Caco-2 (cell line): ENCODE data around the gene SIK2. TPM values are rescaled to one million over a fixed set of nuclear protein-coding genes. Genes with fewer than 3 reads are reported as not detected.

Experiments used
- BruUV-seq: library from RNA; stranded (reverse); fragments of 400-500 nt; replicated peaks from 2 replicates; lab custom pipeline; 2021; lab: Mats Ljungman, UMichigan
- CTCF ChIA-PET: fragments of 300-600 bp; sonication (Branson Sonifier 250); formaldehyde crosslinking; loops from one replicate; lab custom pipeline; 2022; ENCODE audit warnings: antibody characterized with exemption; lab: Charles Lee
- POLR2A ChIA-PET: fragments of 300-600 bp; sonication (Branson Sonifier 250); formaldehyde crosslinking; loops from one replicate; lab custom pipeline; 2022; ENCODE audit warnings: antibody characterized with exemption; lab: Charles Lee
- DNase-seq, 2 experiments: peaks; one replicate each; pipeline versions ENCODE4 v3.0.0 to v3.0.0-alpha.2; 2020 to 2022
- H3K27me3 ChIP-seq: replicated peaks from 2 replicates; pipeline ENCODE4 v1.6.0; 2011; ENCODE audit warnings: low read length; ENCODE audit not compliant: control insufficient read depth, insufficient read depth
- H3K36me3 ChIP-seq: 2 replicates; pipeline ENCODE4 v1.5.1; 2011; ENCODE audit warnings: low read length; ENCODE audit not compliant: control insufficient read depth, insufficient read depth
- H3K4me1 ChIP-seq: fragments of 250-450 bp; sonication (Bioruptor Pico); 2 replicates; pipeline ENCODE4 v1.5.1; 2020; ENCODE audit warnings: mild to moderate bottlenecking
- H3K4me3 ChIP-seq: 2 replicates; pipeline ENCODE4 v1.5.1; 2011; ENCODE audit warnings: low read depth, mild to moderate bottlenecking, control low read depth, low read length
- H3K9me3 ChIP-seq: fragments of 250-450 bp; sonication (Bioruptor Pico); 2 replicates; pipeline ENCODE4 v1.5.1; 2020; ENCODE audit warnings: mild to moderate bottlenecking, moderate library complexity
- H3K27ac Mint-ChIP-seq: one replicate; pipeline ENCODE4 v1.8.0; 2022; ENCODE audit warnings: mixed read lengths; ENCODE audit not compliant: unreplicated experiment
- H3K27me3 Mint-ChIP-seq: one replicate; pipeline ENCODE4 v1.8.0; 2022; ENCODE audit warnings: mixed read lengths; ENCODE audit not compliant: insufficient read depth, unreplicated experiment
- H3K36me3 Mint-ChIP-seq: one replicate; pipeline ENCODE4 v1.8.0; 2022; ENCODE audit warnings: mild to moderate bottlenecking, mixed read lengths; ENCODE audit not compliant: insufficient read depth, unreplicated experiment
- H3K4me1 Mint-ChIP-seq: one replicate; pipeline ENCODE4 v1.8.0; 2022; ENCODE audit warnings: low read depth, mixed read lengths; ENCODE audit not compliant: unreplicated experiment
- H3K4me3 Mint-ChIP-seq: one replicate; pipeline ENCODE4 v1.8.0; 2022; ENCODE audit warnings: mild to moderate bottlenecking, moderate library complexity, mixed read lengths; ENCODE audit not compliant: unreplicated experiment
- H3K9me3 Mint-ChIP-seq: one replicate; pipeline ENCODE4 v1.8.0; 2022; ENCODE audit warnings: mixed read lengths; ENCODE audit not compliant: unreplicated experiment
- intact Hi-C: fragments of 100-400 bp; cut with micrococcal nuclease; formaldehyde crosslinking; loops from one replicate; pipeline ENCODE4 v1.10.0; 2022; ENCODE audit not compliant: unreplicated experiment
- total RNA-seq: library from RNA; stranded (reverse); gene quantifications from 2 replicates; pipeline ENCODE4 v1.2.3, GENCODE V29; 2022
- TF ChIP-seq, protein P1 (sequence below), 2 experiments: fragments of 200-600 bp in 1 of 2; IDR thresholded peaks; 1 replicate in 1 of 2; 2 replicates in 1 of 2; pipeline versions ENCODE4 v1.5.1 to v1.8.0; 2011 to 2022; ENCODE audit warnings: antibody characterized with exemption in 1 of 2, control low read depth in 1 of 2, inconsistent platforms in 1 of 2, low read depth in 1 of 2, low read length in 1 of 2, mild to moderate bottlenecking in 1 of 2, moderate library complexity in 1 of 2; ENCODE audit not compliant: insufficient read depth in 1 of 2, severe bottlenecking in 1 of 2, unreplicated experiment in 1 of 2

The SIK2 gene
- total RNA-seq, 1 experiment from 2014 or later: 40.2 TPM

GRCh38 chr11:111735262-111736116 lies 133.2 kb downstream of the SIK2 start:
- ChIA-PET CTCF (no interaction called here), POLR2A (no interaction called here)
- Mint-ChIP-seq H3K27me3 (no peaks in the 10 kb centered on the region), H3K36me3 (peaks cover 70% of the 10 kb centered on the region), H3K9me3 (no peaks in the 10 kb centered on the region), H3K27ac (peak overlapping the region; percentile 29), H3K4me1 (peaks cover 13% of the 10 kb centered on the region), H3K4me3 (no peak overlapping the region)
- Histone ChIP-seq H3K4me3 (no peak overlapping the region), H3K36me3 (peaks cover 3% of the 10 kb centered on the region), H3K4me1 (peaks cover 13% of the 10 kb centered on the region), H3K9me3 (no peaks in the 10 kb centered on the region), H3K27me3 (no peaks in the 10 kb centered on the region)
- intact Hi-C loops: no loop called here
- TF ChIP-seq, protein P1, sequence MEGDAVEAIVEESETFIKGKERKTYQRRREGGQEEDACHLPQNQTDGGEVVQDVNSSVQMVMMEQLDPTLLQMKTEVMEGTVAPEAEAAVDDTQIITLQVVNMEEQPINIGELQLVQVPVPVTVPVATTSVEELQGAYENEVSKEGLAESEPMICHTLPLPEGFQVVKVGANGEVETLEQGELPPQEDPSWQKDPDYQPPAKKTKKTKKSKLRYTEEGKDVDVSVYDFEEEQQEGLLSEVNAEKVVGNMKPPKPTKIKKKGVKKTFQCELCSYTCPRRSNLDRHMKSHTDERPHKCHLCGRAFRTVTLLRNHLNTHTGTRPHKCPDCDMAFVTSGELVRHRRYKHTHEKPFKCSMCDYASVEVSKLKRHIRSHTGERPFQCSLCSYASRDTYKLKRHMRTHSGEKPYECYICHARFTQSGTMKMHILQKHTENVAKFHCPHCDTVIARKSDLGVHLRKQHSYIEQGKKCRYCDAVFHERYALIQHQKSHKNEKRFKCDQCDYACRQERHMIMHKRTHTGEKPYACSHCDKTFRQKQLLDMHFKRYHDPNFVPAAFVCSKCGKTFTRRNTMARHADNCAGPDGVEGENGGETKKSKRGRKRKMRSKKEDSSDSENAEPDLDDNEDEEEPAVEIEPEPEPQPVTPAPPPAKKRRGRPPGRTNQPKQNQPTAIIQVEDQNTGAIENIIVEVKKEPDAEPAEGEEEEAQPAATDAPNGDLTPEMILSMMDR (IDR thresholded peaks at IDR 0.05; ENCODE audit: insufficient read depth in 1 of 2, low read depth in 1 of 2, low read length in 1 of 2, severe bottlenecking in 1 of 2, unreplicated experiment in 1 of 2): no peak
- DNase-seq: no peak
- no TSS peak for BruUV-seq

DNA sequence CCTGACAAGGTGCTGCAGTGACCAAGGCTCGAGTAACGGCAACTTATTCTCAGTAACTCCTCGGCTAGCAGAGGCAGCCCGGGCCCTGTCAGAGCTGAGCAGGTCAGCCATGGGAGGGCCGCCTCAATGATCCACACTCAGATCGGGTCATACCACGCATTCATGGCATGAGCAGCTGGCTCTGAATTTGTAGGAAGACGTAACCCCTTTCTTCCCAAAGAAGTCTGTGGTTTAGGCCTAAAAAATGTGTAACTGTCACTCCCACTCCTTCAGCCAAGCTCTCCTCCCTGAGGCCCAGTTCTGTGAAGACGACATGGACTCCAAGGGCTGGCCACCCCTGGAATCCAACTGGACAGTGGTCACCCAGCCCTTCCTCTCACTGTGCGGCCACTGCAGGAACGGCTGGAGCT lies 133.9 kb downstream of the SIK2 start:
- Mint-ChIP-seq H3K27ac (peak overlapping the region; percentile 29), H3K4me3 (no peak overlapping the region), H3K9me3 (no peaks in the 10 kb centered on the region)

GRCh38 chr11:111736621-111737443 lies 134.6 kb downstream of the SIK2 start:
- peaks cover 3% of the 10 kb centered on the region for H3K36me3 ChIP-seq
- no peak overlapping the region for H3K4me3 Mint-ChIP-seq
- peaks cover 13% of the 10 kb centered on the region for H3K4me1 ChIP-seq
- ChIA-PET POLR2A (no interaction called here), CTCF (no interaction called here)
- H3K36me3 Mint-ChIP-seq: peaks cover 72% of the 10 kb centered on the region
- intact Hi-C loops: no loop called here
- no peaks in the 10 kb centered on the region for H3K27me3 Mint-ChIP-seq
- peak overlapping the region; percentile 29 for H3K27ac Mint-ChIP-seq
- TF ChIP-seq, protein P1 (IDR thresholded peaks at IDR 0.05; ENCODE audit: insufficient read depth in 1 of 2, low read depth in 1 of 2, low read length in 1 of 2, severe bottlenecking in 1 of 2, unreplicated experiment in 1 of 2): no peak
- H3K4me1 Mint-ChIP-seq: peaks cover 13% of the 10 kb centered on the region
- no peak overlapping the region for H3K4me3 ChIP-seq
- H3K9me3 Mint-ChIP-seq: no peaks in the 10 kb centered on the region
- BruUV-seq: no TSS peak
- no peaks in the 10 kb centered on the region for H3K9me3 ChIP-seq
- DNase-seq: no peak
- no peaks in the 10 kb centered on the region for H3K27me3 ChIP-seq

More for the DNA sequence above, 133.9 kb downstream of the SIK2 start:
- intact Hi-C loops: no loop called here
- TF ChIP-seq, protein P1 (IDR thresholded peaks at IDR 0.05; ENCODE audit: insufficient read depth in 1 of 2, low read depth in 1 of 2, low read length in 1 of 2, severe bottlenecking in 1 of 2, unreplicated experiment in 1 of 2): no peak
- H3K4me1 ChIP-seq: peaks cover 13% of the 10 kb centered on the region
- H3K36me3 ChIP-seq: peaks cover 3% of the 10 kb centered on the region
- Mint-ChIP-seq H3K36me3 (peaks cover 72% of the 10 kb centered on the region), H3K4me1 (peaks cover 13% of the 10 kb centered on the region), H3K27me3 (no peaks in the 10 kb centered on the region)
- ChIA-PET POLR2A (no interaction called here), CTCF (no interaction called here)
- no peaks in the 10 kb centered on the region for H3K9me3 ChIP-seq
- H3K4me3 ChIP-seq: no peak overlapping the region
- no peaks in the 10 kb centered on the region for H3K27me3 ChIP-seq
- BruUV-seq: no TSS peak
- DNase-seq: no peak
